ENCODE results near the gene LEFTY1. TPM values are rescaled to one million over a fixed set of nuclear protein-coding genes. Genes with fewer than 3 reads are reported as not detected.

The LEFTY1 gene
- total RNA-seq, 1 donor from 2014 or later: 0.52 TPM

GRCh38 chr1:225881081-225881958 lies 7.6 kb downstream of the LEFTY1 start:
- peak overlapping the region; percentile 83 for H3K27ac ChIP-seq (ENCODE audit: low read depth, low read length)
- no peaks in the 10 kb centered on the region for H3K9me3 ChIP-seq (ENCODE audit: control insufficient read depth in 3 of 3, low read length in 3 of 3)
- peaks cover 47 to 57% (median 51%) of the 10 kb centered on the region in 3 donors for H3K4me1 ChIP-seq (ENCODE audit: control insufficient read depth in 3 of 3, insufficient read depth in 3 of 3, low read length in 3 of 3)
- peaks cover 2 to 3% (median 2%) of the 10 kb centered on the region in 3 donors for H3K36me3 ChIP-seq (ENCODE audit: control insufficient read depth in 3 of 3, insufficient read depth in 3 of 3, low read length in 3 of 3)
- H3K9ac ChIP-seq (ENCODE audit: low read depth in 1 of 3, low read length in 3 of 3): peak overlapping the region; percentile 93 to 98 (median 97)
- H3K4me3 ChIP-seq (ENCODE audit: low read length in 3 of 3): peak overlapping the region; percentile 91 to 96 (median 95)
- no peaks in the 10 kb centered on the region for H3K27me3 ChIP-seq (ENCODE audit: control insufficient read depth in 3 of 3, insufficient read depth in 3 of 3, low read length in 3 of 3)

GRCh38 chr1:225880636-225881035 lies 8.3 kb downstream of the LEFTY1 start:
- peak overlapping the region; percentile 83 for H3K27ac ChIP-seq (ENCODE audit: low read depth, low read length)
- no peaks in the 10 kb centered on the region for H3K27me3 ChIP-seq (ENCODE audit: control insufficient read depth in 3 of 3, insufficient read depth in 3 of 3, low read length in 3 of 3)
- H3K9me3 ChIP-seq (ENCODE audit: control insufficient read depth in 3 of 3, low read length in 3 of 3): no peaks in the 10 kb centered on the region
- H3K9ac ChIP-seq (ENCODE audit: low read depth in 1 of 3, low read length in 3 of 3): peak overlapping the region; percentile 33 to 98 (median 97)
- H3K4me3 ChIP-seq (ENCODE audit: low read length in 3 of 3): peak overlapping the region; percentile 91 to 96 (median 95)
- H3K36me3 ChIP-seq (ENCODE audit: control insufficient read depth in 3 of 3, insufficient read depth in 3 of 3, low read length in 3 of 3): peaks cover 2 to 6% (median 2%) of the 10 kb centered on the region in 3 donors
- H3K4me1 ChIP-seq (ENCODE audit: control insufficient read depth in 3 of 3, insufficient read depth in 3 of 3, low read length in 3 of 3): peaks cover 47 to 57% (median 51%) of the 10 kb centered on the region in 3 donors

- H3K9ac ChIP-seq (ENCODE audit: low read depth in 1 of 3, low read length in 3 of 3): peak overlapping the region; percentile 33 to 98 (median 97)
Measured at GRCh38 chr1:225880222-225880588, 8.7 kb downstream of the LEFTY1 start.

GRCh38 chr1:225879521-225880221 lies 9.3 kb downstream of the LEFTY1 start:
- peaks cover 47 to 57% (median 51%) of the 10 kb centered on the region in 3 donors for H3K4me1 ChIP-seq (ENCODE audit: control insufficient read depth in 3 of 3, insufficient read depth in 3 of 3, low read length in 3 of 3)
- peak overlapping the region in 2 of 3 donors; percentile 31 to 52 for H3K4me3 ChIP-seq (ENCODE audit: low read length in 3 of 3)
- no peak overlapping the region for H3K27ac ChIP-seq (ENCODE audit: low read depth, low read length)

More at GRCh38 chr1:225880222-225880588, 8.7 kb downstream of the LEFTY1 start:
- Histone ChIP-seq H3K27ac (ENCODE audit: low read depth, low read length) (no peak overlapping the region), H3K4me1 (ENCODE audit: control insufficient read depth in 3 of 3, insufficient read depth in 3 of 3, low read length in 3 of 3) (peaks cover 47 to 57% (median 51%) of the 10 kb centered on the region in 3 donors), H3K36me3 (ENCODE audit: control insufficient read depth in 3 of 3, insufficient read depth in 3 of 3, low read length in 3 of 3) (peaks cover 5 to 7% (median 5%) of the 10 kb centered on the region in 3 donors), H3K4me3 (ENCODE audit: low read length in 3 of 3) (peak overlapping the region; percentile 31 to 91 (median 52)), H3K9me3 (ENCODE audit: control insufficient read depth in 3 of 3, low read length in 3 of 3) (no peaks in the 10 kb centered on the region), H3K27me3 (ENCODE audit: control insufficient read depth in 3 of 3, insufficient read depth in 3 of 3, low read length in 3 of 3) (no peaks in the 10 kb centered on the region)

GRCh38 chr1:225878282-225878681 lies 10.7 kb downstream of the LEFTY1 start:
- H3K27ac ChIP-seq (ENCODE audit: low read depth, low read length): peak overlapping the region; percentile 9
- peak overlapping the region in 1 of 3 donors; percentile 33 for H3K9ac ChIP-seq (ENCODE audit: low read depth in 1 of 3, low read length in 3 of 3)
- H3K9me3 ChIP-seq (ENCODE audit: control insufficient read depth in 3 of 3, low read length in 3 of 3): no peaks in the 10 kb centered on the region
- H3K4me1 ChIP-seq (ENCODE audit: control insufficient read depth in 3 of 3, insufficient read depth in 3 of 3, low read length in 3 of 3): peaks cover 47 to 56% (median 49%) of the 10 kb centered on the region in 3 donors
- no peak overlapping the region for H3K4me3 ChIP-seq (ENCODE audit: low read length in 3 of 3)
- peaks cover 16 to 21% (median 21%) of the 10 kb centered on the region in 3 donors for H3K36me3 ChIP-seq (ENCODE audit: control insufficient read depth in 3 of 3, insufficient read depth in 3 of 3, low read length in 3 of 3)
- no peaks in the 10 kb centered on the region for H3K27me3 ChIP-seq (ENCODE audit: control insufficient read depth in 3 of 3, insufficient read depth in 3 of 3, low read length in 3 of 3)

More at GRCh38 chr1:225879521-225880221, 9.3 kb downstream of the LEFTY1 start:
- Histone ChIP-seq H3K27me3 (ENCODE audit: control insufficient read depth in 3 of 3, insufficient read depth in 3 of 3, low read length in 3 of 3) (no peaks in the 10 kb centered on the region), H3K36me3 (ENCODE audit: control insufficient read depth in 3 of 3, insufficient read depth in 3 of 3, low read length in 3 of 3) (peaks cover 8 to 10% (median 9%) of the 10 kb centered on the region in 3 donors), H3K9me3 (ENCODE audit: control insufficient read depth in 3 of 3, low read length in 3 of 3) (no peaks in the 10 kb centered on the region), H3K9ac (ENCODE audit: low read depth in 1 of 3, low read length in 3 of 3) (peak overlapping the region in 2 of 3 donors; percentile 33 to 98)

- no peaks in the 10 kb centered on the region for H3K9me3 ChIP-seq (ENCODE audit: control insufficient read depth in 3 of 3, low read length in 3 of 3)
- H3K9ac ChIP-seq (ENCODE audit: low read depth in 1 of 3, low read length in 3 of 3): peak overlapping the region in 1 of 3 donors; percentile 66
- H3K27ac ChIP-seq (ENCODE audit: low read depth, low read length): peak overlapping the region; percentile 9
- H3K36me3 ChIP-seq (ENCODE audit: control insufficient read depth in 3 of 3, insufficient read depth in 3 of 3, low read length in 3 of 3): peaks cover 20 to 26% (median 25%) of the 10 kb centered on the region in 3 donors
- H3K4me1 ChIP-seq (ENCODE audit: control insufficient read depth in 3 of 3, insufficient read depth in 3 of 3, low read length in 3 of 3): peaks cover 44 to 49% (median 48%) of the 10 kb centered on the region in 3 donors
- H3K27me3 ChIP-seq (ENCODE audit: control insufficient read depth in 3 of 3, insufficient read depth in 3 of 3, low read length in 3 of 3): no peaks in the 10 kb centered on the region
- H3K4me3 ChIP-seq (ENCODE audit: low read length in 3 of 3): peak overlapping the region in 2 of 3 donors; percentile 4 to 49
Measured at GRCh38 chr1:225877580-225877979, 11.4 kb downstream of the LEFTY1 start.

GRCh38 chr1:225876900-225877510 lies 11.9 kb downstream of the LEFTY1 start:
- H3K9ac ChIP-seq (ENCODE audit: low read depth in 1 of 3, low read length in 3 of 3): peak overlapping the region in 1 of 3 donors; percentile 66
- H3K9me3 ChIP-seq (ENCODE audit: control insufficient read depth in 3 of 3, low read length in 3 of 3): no peaks in the 10 kb centered on the region
- no peak overlapping the region for H3K27ac ChIP-seq (ENCODE audit: low read depth, low read length)
- no peaks in the 10 kb centered on the region for H3K27me3 ChIP-seq (ENCODE audit: control insufficient read depth in 3 of 3, insufficient read depth in 3 of 3, low read length in 3 of 3)
- H3K36me3 ChIP-seq (ENCODE audit: control insufficient read depth in 3 of 3, insufficient read depth in 3 of 3, low read length in 3 of 3): peaks cover 20 to 28% (median 26%) of the 10 kb centered on the region in 3 donors
- peak overlapping the region in 1 of 3 donors; percentile 49 for H3K4me3 ChIP-seq (ENCODE audit: low read length in 3 of 3)
- H3K4me1 ChIP-seq (ENCODE audit: control insufficient read depth in 3 of 3, insufficient read depth in 3 of 3, low read length in 3 of 3): peaks cover 44 to 48% (median 48%) of the 10 kb centered on the region in 3 donors

GRCh38 chr1:225875044-225875815 lies 13.7 kb downstream of the LEFTY1 start:
- no peak overlapping the region for H3K27ac ChIP-seq (ENCODE audit: low read depth, low read length)
- peaks cover 31 to 35% (median 34%) of the 10 kb centered on the region in 3 donors for H3K4me1 ChIP-seq (ENCODE audit: control insufficient read depth in 3 of 3, insufficient read depth in 3 of 3, low read length in 3 of 3)
- no peaks in the 10 kb centered on the region for H3K27me3 ChIP-seq (ENCODE audit: control insufficient read depth in 3 of 3, insufficient read depth in 3 of 3, low read length in 3 of 3)
- no peaks in the 10 kb centered on the region for H3K9me3 ChIP-seq (ENCODE audit: control insufficient read depth in 3 of 3, low read length in 3 of 3)
- H3K4me3 ChIP-seq (ENCODE audit: low read length in 3 of 3): no peak overlapping the region
- no peak overlapping the region for H3K9ac ChIP-seq (ENCODE audit: low read depth in 1 of 3, low read length in 3 of 3)
- peaks cover 30 to 42% (median 39%) of the 10 kb centered on the region in 3 donors for H3K36me3 ChIP-seq (ENCODE audit: control insufficient read depth in 3 of 3, insufficient read depth in 3 of 3, low read length in 3 of 3)

GRCh38 chr1:225874431-225874830 lies 14.5 kb downstream of the LEFTY1 start:
- Histone ChIP-seq H3K4me3 (ENCODE audit: low read length in 3 of 3) (no peak overlapping the region), H3K9ac (ENCODE audit: low read depth in 1 of 3, low read length in 3 of 3) (no peak overlapping the region), H3K27me3 (ENCODE audit: control insufficient read depth in 3 of 3, insufficient read depth in 3 of 3, low read length in 3 of 3) (no peaks in the 10 kb centered on the region), H3K36me3 (ENCODE audit: control insufficient read depth in 3 of 3, insufficient read depth in 3 of 3, low read length in 3 of 3) (peaks cover 30 to 42% (median 39%) of the 10 kb centered on the region in 3 donors), H3K27ac (ENCODE audit: low read depth, low read length) (no peak overlapping the region), H3K4me1 (ENCODE audit: control insufficient read depth in 3 of 3, insufficient read depth in 3 of 3, low read length in 3 of 3) (peaks cover 23 to 27% (median 26%) of the 10 kb centered on the region in 3 donors), H3K9me3 (ENCODE audit: control insufficient read depth in 3 of 3, low read length in 3 of 3) (no peaks in the 10 kb centered on the region)
